T-helper 2 cell (primary cell): ENCODE results near the gene MRPS33.
A peak's percentile ranks its signal among the peaks of the same experiment; 100 is the strongest.
"Not testable (repeated sequence)": the region's sequence is repeated elsewhere in the genome, so short reads cannot be mapped to it uniquely, and the experiment has no call there.

Source experiments
- DNase-seq, 5 experiments: peaks; one replicate each; pipeline versions ENCODE4 v3.0.0 to v3.0.0-alpha.2; 2012 to 2022

Gene MRPS33

DNA sequence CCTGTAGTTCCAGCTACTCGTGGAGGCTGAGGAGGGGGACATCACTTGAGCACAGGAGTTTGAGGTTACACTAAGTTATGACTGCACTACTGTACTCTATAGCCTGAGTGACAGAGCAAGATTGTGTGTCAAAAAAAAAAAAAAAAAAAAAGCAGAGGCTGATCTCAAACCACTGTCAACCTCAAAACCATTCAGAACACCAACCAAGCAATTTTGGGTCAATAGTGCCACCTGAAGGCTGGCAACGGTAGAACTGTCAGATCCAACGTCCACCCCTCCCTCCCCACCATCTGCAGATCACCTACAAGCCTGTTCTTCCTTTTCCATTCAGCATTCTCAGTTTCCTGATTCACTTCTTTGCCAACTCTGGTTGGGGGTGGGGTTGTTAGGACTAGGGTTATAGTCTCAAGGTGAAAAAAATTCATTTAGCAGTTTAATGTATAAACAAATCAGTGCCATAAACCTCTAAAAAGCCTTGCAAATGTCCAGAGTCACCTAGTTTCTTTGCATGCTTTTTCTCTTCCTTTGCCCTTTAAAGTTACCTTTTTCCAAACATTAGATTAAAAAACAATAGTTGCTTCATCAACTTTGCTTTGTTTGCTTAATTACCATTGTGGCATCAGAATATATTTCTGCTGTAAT is 2.6 kb downstream of the MRPS33 start:
- peak; percentile 27 to 88 (median 67) for DNase-seq

DNA sequence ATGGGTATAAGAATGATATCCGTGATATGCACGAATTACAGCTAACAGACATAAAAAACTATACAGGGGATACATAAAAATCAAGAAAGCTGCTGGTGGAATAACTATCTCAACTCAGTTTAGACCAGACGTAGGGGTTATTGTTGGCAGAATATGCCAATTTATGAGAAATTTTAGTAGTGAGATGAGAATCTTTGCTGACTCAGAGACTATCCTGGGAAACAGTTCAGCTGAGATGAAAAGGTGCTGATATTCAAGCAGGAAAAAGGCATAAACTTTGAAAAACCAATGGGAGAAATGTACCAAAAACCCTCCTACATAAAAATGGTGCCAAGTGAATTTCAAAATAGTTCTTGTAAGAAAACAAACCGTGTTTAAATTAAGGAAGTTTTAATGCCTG is 3.3 kb downstream of the MRPS33 start:
- DNase-seq = no peak

DNA sequence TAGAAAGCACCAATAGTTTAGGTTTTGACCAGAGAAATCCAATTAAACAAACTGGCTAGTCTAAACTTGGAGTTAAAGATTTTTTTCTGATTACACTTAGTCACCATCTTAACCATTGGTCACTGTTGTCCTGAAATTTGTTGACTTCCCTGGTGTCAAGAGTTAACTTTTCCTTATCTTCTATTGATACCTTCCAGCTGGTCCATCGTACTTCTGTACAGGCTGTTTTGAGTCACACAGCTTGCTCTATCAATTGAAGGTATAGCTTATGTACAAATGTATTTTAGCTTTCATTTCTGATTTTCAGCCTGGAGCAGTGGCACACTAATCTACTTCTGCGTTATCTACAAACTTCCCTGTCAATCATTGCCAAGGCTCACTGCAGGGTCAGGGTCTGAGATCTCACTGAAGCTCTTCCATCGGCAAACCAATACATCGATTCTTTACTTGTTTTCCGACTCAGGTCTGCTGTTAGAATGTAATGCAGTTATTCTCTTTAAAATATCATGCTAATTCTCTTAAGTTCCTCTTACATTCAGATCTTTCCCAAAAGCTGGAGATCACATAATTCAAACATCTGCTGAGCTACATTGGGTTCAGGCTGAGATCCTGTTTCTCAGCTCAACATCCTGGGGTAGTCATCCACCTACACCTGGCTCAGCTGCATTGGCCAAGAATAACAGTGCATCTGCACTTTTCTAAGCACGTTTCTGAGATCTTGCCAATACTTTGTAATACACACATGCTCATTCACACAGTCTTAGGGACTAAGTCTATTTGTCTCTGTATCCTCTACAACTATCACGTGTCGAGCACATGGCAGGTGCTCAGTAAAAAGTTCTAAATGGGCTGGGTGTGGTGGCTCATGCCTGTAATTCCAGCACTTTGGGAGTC is 11.3 kb downstream of the MRPS33 start:
- no peak for DNase-seq

DNA sequence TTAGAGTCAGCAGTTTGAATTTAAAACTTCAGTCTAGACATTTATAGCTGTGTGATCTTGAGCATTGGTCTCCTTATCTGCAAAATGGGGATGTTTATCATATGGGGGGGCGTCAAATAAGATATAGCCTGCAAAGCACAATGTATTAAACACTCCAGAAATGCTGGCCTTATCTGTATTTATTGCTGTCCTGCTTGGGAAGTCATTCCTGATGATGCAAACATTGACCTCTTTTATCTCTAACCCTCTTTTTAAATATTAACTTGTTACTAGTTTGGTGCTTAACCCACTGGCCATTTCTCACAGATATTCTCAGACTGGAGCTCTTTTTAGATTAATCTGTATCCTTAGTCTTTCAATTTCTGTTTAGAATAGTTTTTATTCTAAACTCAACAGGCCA is 13.2 kb downstream of the MRPS33 start:
- no peak for DNase-seq

DNA sequence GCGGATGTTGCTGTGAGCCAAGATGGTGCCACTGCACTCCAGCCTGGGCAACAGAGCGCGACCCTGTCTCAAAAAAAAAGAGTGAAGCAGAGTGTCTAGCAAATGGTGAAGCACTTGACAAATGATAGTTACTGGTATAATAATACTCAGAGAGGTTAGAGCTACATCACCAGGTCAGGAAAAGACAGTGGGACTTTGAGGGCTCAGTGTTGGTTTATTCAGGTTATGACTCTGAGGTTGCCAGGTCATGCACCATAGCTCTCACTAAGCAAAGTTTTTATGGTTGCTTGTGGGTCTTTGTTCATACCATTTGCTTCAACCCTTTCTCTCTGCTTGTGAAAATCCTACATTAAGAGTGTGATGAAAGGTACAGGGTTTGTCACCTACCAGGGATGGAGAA is 13.6 kb downstream of the MRPS33 start:
- DNase-seq = no peak

DNA sequence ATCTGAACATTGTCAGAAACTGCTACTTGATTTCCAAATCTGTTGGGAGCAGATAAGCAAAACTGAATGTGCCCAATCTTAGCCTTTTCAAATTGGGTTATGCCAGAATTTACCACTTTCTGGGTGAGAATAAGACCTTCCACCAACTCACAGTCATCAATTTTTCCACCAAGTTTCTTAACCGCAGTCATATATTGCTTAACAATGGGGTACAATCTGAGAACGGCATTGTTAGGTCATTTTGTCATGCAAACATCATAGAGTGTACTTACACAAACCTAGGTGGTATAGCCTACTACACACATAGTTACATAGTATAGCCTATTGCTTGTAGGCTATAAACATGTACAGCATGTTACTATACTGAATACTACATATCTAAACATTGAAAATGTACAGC is 16.0 kb downstream of the MRPS33 start:
- DNase-seq = no peak

DNA sequence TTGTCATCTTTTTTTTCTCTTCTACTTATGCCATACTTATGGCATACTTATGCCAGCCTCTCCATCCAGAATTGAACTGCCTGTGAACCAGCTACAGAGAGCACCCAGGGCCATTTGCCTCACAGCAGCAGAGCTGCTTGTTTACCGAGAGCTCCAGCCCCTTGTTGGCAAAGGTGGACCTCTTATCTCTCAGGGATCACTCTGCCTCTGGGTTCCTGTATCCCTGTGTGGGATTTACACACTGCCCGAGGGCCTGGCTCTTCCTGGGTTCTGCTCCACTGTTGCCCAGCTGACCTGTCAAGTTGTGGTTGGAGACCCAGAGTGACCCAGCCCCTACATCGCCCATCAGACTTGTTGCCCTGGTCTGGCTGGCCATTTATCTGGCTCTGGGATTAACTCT is 22.3 kb downstream of the MRPS33 start:
- DNase-seq = no peak

DNA sequence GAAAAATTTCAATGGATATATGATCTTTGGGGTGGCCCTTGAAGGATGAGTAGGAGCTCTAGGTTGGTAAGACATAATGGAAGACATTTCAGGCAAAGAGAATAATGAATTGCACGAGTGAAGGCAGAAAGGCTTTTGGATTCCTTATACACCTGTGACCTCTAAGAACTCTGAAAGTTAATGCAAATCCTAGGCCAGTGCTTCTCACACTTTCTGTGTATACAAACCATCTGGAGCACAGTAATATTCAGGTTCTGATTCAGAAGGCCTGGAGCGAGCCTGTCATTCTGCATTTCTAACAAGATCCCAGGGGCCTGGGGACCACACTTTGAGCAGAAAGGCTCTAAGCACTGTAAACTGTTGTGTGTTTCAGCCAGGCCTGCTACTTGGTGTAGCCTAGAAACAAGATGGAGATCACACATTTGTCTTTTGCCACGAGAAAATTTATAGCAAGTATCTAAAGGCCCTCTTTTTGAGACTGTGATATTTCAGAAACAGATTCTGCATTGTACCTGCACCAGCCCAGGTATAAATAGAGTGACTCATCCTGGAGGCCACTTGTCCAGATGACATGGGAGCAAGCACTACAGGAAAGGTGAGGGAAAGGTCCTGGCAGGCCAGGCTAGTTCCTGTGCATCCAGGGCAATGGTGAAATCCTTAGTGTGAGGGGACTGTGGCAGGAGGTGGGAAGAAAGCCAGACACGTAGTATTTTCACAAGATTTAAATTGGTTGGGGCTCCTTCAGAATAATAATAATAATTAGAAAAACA is 24.4 kb downstream of the MRPS33 start:
- no peak for DNase-seq

DNA sequence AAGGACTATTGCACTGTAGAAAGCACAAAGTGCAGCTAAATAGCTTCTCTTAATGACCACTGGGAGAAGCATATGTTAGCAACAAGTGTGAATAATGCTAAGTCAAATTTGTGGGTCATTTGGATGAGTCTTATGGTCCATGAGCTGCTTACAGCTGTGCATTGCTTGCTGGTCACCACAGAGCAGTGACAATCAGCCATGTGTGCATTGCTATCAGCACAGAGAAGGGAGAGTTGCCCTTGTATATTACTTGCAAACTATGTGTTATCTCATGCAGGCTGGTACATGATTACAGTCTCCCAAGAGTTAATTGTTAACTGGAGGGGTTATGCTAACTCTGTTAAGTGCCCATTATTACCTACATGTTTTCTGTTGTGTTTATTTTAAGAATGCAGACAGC is 25.7 kb downstream of the MRPS33 start:
- no peak for DNase-seq

DNA sequence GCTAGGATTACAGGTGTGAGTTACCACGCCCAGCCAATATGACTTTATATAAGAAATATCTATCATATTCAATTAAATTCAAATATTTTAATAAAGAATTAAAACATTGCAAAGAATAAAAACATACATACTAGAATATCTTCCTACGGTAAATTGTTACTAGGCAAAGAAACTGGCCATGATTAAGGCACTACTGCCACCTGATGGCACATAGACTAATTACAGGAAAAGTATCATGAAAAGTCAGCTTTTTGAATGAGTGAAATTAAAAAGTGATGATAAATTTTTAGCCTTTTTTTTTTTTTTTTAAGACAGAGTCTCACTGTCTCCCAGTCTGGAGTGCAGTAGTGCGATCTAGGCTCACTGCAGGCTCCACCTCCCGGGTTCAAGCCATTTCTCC is 30.9 kb downstream of the MRPS33 start:
- peak in 1 of 5 experiments; percentile 15 for DNase-seq

DNA sequence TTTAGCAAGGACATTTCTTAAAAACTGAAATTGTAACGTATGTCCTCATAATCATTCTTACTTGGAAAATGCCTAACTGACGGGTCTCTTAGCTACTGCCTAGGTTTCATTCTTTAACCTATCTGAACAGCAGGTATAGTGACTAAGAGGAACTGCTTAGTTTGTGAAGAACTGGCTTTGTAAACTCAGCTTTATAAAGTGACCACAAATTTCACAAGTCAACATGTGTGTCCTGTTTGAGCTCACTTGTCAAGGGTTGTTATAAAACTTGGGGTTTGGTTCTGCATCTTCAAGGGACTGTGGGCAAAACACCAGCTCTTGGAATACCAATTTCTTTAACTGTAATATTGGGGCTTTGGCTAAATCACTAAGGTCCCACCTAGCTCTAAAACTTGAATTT is 32.2 kb downstream of the MRPS33 start:
- peak in 1 of 5 experiments; percentile 3 for DNase-seq

DNA sequence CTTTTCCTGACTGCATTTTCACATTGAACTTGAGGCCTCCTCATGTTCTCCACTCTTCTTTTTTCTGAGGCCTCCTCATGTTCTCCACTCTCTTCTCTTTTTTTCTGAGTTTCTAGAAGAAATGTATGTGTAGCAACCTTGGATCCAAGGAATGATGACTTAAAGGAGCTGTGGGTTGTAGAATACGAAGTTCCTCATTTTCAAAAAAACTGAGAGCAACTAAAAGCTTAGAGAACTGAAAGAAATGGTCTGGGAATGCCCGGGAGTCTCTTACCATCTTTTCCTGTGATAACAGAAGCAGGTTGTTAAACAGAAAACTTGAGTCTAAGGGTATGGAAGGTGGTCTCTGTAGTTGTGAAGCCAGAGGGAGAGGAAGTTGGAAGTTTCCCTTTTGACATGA is 32.8 kb downstream of the MRPS33 start:
- DNase-seq = no peak

DNA sequence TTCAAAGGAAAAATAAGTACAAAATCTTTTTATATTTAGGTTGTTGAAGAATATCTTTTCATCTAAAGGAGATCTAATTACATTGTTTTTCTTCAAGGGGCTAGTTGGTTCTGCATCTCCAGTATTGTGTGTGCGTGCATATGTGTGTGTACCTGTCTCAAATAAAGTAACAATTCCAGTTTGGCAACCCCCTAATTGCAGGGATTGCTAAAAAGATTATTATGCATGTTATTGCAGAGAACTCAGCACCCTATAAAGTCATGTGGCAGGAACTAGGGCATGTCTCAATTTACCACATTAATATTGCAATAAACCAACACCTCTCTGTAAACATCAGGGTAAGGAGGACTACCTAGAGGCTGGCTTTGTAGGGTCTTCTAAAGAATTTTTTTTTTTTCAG is 37.0 kb downstream of the MRPS33 start:
- DNase-seq = no peak

DNA sequence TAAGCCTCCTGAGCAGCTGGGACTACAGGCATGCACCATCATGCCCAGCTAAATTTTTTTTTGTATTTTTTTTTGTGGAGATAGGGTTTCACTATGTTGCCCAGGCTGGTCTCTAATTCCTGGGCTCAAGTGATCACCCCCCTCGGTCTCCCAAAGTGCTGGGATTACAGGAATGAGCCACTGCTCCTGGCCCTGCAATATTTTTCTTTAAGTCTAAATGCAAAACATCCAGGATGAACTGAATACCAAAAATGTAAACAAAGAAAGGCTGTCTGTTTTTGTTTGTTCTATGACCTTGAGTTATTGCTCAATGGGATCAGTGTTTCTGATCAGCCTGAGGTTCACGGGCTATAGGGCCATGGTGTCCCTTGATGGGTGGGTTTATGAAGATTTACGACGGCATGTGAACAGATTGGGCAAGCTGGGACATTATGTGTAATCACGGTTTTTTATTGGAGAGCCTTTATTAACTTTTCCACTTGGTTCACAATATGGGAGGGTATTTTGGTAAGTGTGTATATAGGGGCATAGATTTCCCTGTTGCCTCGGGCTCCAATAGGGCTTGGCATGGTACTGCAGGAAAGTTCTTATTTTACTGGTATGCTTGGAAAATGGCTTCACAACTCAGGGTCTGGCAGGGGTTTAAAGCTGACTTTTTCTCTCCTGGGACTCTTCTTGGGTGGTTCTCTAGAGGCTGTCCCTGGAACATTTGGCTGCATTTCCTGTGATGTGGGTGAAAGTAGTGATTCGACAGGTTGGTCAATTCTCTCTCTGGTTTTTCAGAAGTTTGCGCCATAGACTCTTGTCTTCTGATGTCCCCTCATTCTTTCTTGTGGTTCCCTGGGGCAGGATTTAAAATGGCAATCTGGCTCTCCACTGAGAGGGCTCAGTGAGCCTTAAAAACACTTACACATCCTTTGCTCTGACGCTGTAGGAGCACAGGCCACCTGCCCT is 41.6 kb downstream of the MRPS33 start:
- DNase-seq = no peak

DNA sequence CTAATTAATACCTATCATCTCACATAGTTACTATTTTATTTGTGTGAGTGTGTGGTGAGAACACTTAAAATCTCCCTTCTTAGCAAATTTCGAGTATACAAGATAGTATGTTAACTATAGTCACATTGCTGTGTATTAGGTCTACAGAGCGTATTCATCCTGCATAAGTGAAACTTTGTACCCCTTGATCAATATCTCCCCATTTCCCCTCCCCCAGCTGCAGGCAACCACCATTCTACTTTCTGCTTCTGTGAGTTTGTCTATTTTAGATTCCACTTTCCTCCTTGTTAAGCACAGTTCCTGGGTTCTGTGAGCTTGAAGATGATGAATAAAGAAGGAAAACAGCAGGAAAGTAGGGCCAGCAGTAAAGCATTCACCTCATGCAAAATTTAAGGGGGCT is 42.4 kb downstream of the MRPS33 start:
- DNase-seq = no peak

DNA sequence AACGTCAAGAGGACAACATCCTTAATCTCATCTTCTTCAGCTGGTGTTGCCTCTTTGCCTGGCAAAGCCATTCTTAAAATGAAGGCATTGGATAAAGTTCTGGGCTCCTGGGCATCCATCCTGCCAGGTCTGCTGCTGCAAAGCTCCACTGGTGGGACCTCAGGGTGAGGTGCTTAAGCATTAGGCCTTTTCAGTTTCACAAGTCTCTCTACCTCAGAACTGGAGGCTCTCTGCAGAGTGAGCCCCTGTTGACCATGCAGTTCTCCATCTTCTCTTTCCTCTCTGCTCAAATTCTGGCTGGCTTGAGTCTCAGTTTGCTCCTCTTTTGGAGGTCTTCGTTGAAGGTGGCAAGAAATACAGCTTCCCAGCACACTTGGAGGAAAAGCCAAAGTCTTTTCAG is 47.3 kb downstream of the MRPS33 start:
- DNase-seq = no peak

DNA sequence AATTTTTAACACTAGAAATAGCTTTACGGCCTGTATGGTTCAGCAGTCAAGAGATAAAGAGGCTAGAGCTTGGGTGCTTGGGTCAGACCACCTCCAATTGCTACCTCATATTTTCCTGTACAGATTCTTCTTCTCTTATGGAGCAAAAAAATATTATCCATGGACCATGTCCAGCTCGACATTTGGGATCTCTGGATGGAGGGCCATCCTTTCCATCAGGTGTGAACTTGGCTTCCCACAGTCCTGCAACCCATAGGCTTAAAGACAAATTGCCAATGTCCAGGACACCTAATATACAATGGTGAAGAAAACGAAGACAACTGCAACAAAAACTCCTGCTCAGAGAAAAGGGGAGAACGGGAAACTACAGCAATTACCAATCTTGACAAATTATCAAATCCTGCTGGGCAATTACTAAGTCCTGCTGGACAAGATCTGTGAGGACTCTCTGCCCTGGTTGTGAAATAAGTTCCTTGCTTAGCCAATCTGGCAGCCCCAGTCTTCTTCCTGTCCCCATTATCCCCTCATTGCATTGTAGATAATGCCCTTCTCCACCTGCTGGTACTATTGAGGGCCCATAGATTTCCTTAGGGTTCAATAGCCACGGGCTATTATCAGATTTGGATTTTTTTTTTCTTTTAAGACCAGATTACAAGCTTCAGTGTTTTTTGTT is 48.1 kb downstream of the MRPS33 start:
- DNase-seq = no peak

DNA sequence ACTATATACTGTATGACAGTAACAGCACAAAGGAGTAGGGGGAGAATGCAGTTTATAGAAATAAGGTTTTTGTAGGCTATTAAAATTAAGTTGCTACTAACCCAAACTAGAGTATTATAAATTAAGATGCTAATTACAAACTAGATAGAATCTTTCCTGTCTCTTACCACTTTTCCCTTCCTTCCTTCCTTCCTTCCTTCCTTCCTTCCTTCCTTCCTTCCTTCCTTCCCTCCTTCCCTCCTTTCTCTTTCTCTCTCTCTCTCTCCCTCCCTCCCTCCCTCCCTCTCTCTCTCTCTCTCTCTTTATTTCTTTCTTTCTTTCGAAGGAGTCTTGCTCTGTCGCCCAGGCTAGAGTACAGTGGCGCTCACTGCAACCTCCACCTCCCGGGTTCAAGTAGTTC is 53.6 kb downstream of the MRPS33 start:
- no peak for DNase-seq

DNA sequence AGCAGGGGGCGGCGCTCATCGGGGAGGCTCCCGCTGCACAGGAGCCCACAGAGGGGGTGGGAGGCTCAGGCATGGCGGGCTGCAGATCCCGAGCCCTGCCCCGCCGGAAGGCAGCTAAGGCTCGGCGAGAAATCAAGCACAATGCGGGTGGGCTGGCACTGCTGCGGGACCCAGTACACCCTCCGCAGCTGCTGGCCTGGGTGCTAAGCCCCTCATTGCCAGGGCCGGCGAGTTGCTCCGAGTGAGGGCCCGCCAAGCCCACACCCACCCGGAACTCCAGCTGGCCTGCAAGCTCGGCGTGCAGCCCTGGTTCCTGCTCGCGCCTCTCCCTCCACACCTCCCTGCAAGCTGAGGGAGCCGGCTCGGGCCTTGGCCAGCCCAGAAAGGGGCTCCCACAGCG is 57.8 kb downstream of the MRPS33 start:
- DNase-seq = not testable (repeated sequence)
